Right lobe of liver (tissue), 4 donors: ENCODE data around the gene GNB2.

Experiments used
- CTCF ChIP-seq, 4 donors: fragments of 200-600 bp in 3 of 4; fragments of 450-650 bp in 1 of 4; IDR thresholded peaks; one replicate each; pipeline versions ENCODE4 v1.5.1 to v1.8.0; 2016 to 2022; ENCODE audit warnings: antibody characterized with exemption in 4 of 4, mild to moderate bottlenecking in 2 of 4
- POLR2A ChIP-seq: fragments of 450-650 bp; IDR thresholded peaks from one replicate; pipeline ENCODE4 v1.6.1; 2017; ENCODE audit warnings: antibody characterized with exemption, mild to moderate bottlenecking
- donor health status: DM: no; HTN: no; CAD: no.
- donor health status: DM: no; HTN: no; CAD: no.
- donor health status: DM: no; HTN: yes; CAD: no.

GRCh38 chr7:100692578-100692961, 19.0 kb downstream of the GNB2 start:
- no peak for TF ChIP-seq POLR2A
- no peak for TF ChIP-seq CTCF (IDR thresholded peaks at IDR 0.05)
